GM18526 (cell line): ENCODE results near the gene PDXP.
A peak's percentile ranks its signal among the peaks of the same experiment; 100 is the strongest.

Experiments
- POLR2A ChIP-seq: IDR thresholded peaks from 3 replicates; pipeline ENCODE4 v1.6.1; 2011; ENCODE audit not compliant: insufficient read length; ENCODE audit errors: extremely low read depth

The PDXP gene

GRCh38 chr22:37626144-37626543, 32.4 kb upstream of the PDXP start:
- TF ChIP-seq POLR2A = no peak

- TF ChIP-seq POLR2A = no peak
These were observed 31.9 kb upstream of the PDXP start for GRCh38 chr22:37626556-37627075.

GRCh38 chr22:37627121-37627520, 31.4 kb upstream of the PDXP start:
- no peak for TF ChIP-seq POLR2A

GRCh38 chr22:37627545-37627944, 31.0 kb upstream of the PDXP start:
- no peak for TF ChIP-seq POLR2A

- TF ChIP-seq POLR2A = no peak
These were observed 29.7 kb upstream of the PDXP start for GRCh38 chr22:37628830-37629229.

GRCh38 chr22:37629928-37630327, 28.6 kb upstream of the PDXP start:
- TF ChIP-seq POLR2A = no peak

- no peak for TF ChIP-seq POLR2A
These were observed 27.6 kb upstream of the PDXP start for GRCh38 chr22:37630839-37631435.

GRCh38 chr22:37631448-37632173, 26.9 kb upstream of the PDXP start:
- no peak for TF ChIP-seq POLR2A

GRCh38 chr22:37632174-37633088, 26.1 kb upstream of the PDXP start:
- no peak for TF ChIP-seq POLR2A

- TF ChIP-seq POLR2A = no peak
These were observed 25.4 kb upstream of the PDXP start for GRCh38 chr22:37633089-37633624.

- TF ChIP-seq POLR2A = peak; percentile 35
These were observed 24.7 kb upstream of the PDXP start for GRCh38 chr22:37633625-37634416.

GRCh38 chr22:37634417-37634924, 24.1 kb upstream of the PDXP start:
- TF ChIP-seq POLR2A = no peak

- no peak for TF ChIP-seq POLR2A
These were observed 23.4 kb upstream of the PDXP start for GRCh38 chr22:37635157-37635556.

GRCh38 chr22:37636186-37636948, 22.2 kb upstream of the PDXP start:
- no peak for TF ChIP-seq POLR2A
